Fibroblast of villous mesenchyme (primary cell): ENCODE results near the gene RAB15. TPM values are rescaled to one million over a fixed set of nuclear protein-coding genes. Genes with fewer than 3 reads are reported as not detected.

Source experiments
- DNase-seq: peaks from one replicate; pipeline ENCODE4 v3.0.0-alpha.2; 2010; ENCODE audit warnings: low read depth
- H3K4me3 ChIP-seq: 2 replicates; pipeline ENCODE4 v1.5.1; 2011; ENCODE audit warnings: low read depth, mild to moderate bottlenecking, low read length
- total RNA-seq: library from RNA; depleted of rRNA; stranded (reverse); fragments of >200 nt; gene quantifications from 2 replicates; pipeline ENCODE4 v1.2.3, GENCODE V29; 2012
- TF ChIP-seq, protein P1 (sequence below): IDR thresholded peaks from 2 replicates; pipeline ENCODE4 v1.5.1; 2012; ENCODE audit warnings: low read depth, mild to moderate bottlenecking, low read length; ENCODE audit not compliant: insufficient read depth

RAB15 gene
- total RNA-seq, 1 donor = 3.5 TPM

DNA sequence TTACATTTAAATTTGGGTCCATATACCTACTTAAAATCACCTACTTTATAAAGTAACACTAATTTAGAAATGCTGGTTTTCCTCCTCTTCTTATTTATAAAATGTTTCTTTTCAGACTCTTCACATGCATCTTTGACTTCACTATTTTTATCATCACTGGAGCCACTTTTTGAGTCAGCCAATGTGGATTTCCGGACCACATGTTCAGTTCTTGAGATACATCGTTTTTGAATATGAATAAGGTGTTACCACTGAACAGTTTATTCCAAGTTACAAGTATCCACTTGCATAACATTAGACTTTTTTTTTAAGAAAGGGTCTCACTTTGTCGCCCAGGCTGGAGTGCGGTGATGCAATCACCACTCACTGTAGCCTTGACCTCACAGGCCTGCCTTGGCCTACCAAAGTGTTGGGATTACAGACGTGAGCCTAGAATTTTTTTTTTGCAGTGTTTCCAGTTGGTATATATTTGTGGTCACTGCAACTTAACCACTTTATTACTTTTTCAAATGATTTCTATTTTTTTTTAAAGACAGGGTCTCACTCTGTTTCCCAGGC, 20.3 kb upstream of the RAB15 start:
- no peak overlapping the region for H3K4me3 ChIP-seq
- DNase-seq = no peak
- TF ChIP-seq, protein P1, sequence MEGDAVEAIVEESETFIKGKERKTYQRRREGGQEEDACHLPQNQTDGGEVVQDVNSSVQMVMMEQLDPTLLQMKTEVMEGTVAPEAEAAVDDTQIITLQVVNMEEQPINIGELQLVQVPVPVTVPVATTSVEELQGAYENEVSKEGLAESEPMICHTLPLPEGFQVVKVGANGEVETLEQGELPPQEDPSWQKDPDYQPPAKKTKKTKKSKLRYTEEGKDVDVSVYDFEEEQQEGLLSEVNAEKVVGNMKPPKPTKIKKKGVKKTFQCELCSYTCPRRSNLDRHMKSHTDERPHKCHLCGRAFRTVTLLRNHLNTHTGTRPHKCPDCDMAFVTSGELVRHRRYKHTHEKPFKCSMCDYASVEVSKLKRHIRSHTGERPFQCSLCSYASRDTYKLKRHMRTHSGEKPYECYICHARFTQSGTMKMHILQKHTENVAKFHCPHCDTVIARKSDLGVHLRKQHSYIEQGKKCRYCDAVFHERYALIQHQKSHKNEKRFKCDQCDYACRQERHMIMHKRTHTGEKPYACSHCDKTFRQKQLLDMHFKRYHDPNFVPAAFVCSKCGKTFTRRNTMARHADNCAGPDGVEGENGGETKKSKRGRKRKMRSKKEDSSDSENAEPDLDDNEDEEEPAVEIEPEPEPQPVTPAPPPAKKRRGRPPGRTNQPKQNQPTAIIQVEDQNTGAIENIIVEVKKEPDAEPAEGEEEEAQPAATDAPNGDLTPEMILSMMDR = no peak

DNA sequence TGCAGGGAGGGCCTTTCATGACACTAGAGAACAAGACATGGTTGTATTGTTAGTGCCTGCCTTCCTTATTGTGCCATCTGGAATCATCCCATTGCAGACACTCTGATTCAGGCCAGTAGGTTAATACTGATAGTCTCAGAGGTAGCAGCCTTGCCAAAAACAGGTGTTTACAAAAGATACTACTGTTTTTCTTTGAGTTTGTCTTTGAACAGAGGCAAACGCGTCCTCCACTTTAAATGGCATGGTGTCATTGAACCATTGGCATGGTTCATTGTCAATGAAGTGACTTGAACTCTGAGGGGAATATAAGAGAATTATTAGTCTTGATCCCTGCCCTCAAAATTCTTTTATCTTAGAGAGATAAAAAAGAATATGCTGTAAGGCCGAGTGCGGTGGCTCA, 18.8 kb upstream of the RAB15 start:
- TF ChIP-seq, protein P1 = no peak
- H3K4me3 ChIP-seq = no peak overlapping the region
- DNase-seq = no peak

DNA sequence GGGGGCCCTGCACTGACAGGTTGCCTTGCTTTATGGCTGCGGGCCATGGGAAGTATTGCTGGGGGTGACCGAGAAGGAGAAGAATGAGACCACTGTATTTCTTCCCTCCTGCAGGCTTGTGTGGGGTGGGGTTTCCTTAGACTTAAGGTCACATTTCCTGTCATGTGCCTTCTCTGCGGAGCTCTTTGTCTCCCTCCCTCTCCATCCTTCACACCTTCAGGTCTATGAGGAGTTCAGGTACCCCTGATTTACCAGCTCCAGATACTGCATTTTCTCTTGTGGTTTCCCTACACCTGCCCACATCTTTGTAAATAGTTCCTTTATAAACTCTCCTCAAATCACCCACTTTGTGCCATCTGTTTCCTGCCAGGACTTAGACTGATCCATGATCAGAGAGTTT, 18.2 kb upstream of the RAB15 start:
- no peak for DNase-seq
- TF ChIP-seq, protein P1 = no peak
- no peak overlapping the region for H3K4me3 ChIP-seq

DNA sequence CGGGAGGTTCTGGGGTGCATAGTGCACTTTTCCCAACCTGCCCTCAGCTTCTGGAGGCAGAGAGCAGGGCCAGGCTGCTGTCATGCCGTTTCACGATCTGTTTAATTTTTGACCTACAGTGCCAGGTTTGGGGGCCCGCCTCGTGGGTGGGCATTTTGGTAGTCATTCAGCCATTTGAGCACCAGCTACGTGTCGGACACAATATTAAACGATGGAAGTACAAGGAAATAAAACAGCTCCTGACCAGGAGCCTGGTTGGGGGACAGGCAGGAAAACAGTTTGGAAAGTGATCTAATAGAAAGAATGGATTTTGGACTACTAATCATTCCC, 15.3 kb upstream of the RAB15 start:
- peak overlapping the region; percentile 92 for H3K4me3 ChIP-seq

DNA sequence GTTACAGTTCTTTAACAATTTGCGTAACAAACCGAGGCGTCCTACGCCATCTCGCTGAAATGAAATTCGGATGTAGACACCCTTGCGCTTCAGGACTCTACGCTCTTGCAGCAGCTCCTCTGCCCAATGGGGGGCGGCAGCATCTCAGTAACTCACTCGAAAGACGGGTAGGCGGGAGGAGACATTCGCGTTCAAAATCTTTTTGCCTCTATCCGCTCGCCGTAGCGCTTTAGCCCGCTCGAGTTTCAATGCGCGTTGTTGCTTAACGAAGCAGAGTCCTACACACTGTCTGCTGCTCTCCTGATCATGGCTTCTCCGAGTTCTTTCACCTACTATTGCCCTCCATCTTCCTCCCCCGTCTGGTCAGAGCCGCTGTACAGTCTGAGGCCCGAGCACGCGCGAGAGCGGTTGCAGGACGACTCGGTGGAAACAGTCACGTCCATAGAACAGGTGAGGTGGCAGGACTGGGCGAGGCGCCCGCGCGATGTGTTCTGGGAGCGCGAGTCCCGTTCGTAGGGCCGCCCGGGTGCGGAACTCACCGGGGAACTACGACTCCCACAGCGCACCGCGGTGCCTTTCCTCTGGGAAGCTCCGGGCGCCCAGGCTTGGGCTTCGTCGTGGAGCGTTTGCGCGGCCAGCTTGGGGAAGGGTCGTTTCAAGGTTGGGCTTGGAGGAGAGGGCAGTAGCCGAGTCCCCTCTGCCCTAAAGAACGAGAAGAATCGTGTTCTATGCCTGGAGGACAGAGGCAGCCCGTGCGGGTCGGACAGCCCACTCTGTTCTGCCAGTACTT, 14.7 kb upstream of the RAB15 start, which contains the start of gene FNTB:
FNTB (plus strand) TSS at position 248 of the 790 bp plus-strand sequence; CDS start at position 307, 59 bp downstream.
- peak; percentile 97 for DNase-seq
- peak within 1 kb of the TSS; percentile 92 for H3K4me3 ChIP-seq
- TF ChIP-seq, protein P1 = peak; percentile 65

More for the DNA sequence above, 15.3 kb upstream of the RAB15 start:
- TF ChIP-seq, protein P1 = no peak
- no peak for DNase-seq

DNA sequence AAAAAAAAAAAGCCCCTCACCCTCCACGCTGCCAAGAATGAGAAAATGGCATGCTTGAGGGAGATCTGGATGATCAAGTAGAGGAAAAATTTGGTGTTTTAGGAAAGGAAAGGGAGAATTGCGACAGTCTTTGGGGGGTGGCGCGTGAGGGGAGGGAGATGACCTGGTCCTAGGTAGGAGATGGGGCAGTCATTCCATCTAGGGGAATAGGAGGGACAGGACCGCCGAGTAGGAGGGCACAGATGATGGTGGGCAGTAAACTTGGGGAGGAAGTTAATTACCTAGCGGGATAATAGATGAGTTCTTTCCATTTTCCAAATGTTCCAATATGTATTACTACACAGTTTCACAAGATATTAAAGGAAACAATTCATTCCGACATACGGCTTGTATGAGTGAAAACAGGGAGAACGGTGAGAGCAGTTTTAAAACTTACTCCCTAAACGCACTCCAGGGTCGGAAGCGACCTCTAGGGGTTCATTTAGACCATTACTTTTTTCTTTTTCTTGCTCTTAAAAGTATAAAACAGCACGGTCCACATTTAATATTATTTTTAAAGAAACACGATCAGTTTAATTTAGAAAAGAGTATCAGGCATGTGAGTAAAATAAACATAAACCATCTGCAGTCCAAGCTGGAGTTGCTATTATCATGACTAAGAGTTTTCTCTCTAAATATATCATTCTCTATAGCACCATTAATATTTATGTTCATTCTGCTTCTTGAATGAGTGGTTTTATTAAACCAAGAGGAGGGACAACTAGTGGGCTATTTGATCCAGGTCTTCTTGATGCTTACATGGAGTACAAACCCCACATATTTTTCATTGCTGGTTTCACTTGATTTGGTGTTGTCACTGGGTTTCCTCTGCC, 11.5 kb upstream of the RAB15 start:
- H3K4me3 ChIP-seq = peak overlapping the region; percentile 9
- DNase-seq = peak; percentile 66
- TF ChIP-seq, protein P1 = peak; percentile 66
